GDM1 (cell line): Measurements from ENCODE around the gene EP400.
A peak's percentile ranks its signal among the peaks of the same experiment; 100 is the strongest.
"Not testable (repeated sequence)": the region's sequence is repeated elsewhere in the genome, so short reads cannot be mapped to it uniquely, and the experiment has no call there.

Experiments used
- DNase-seq: peaks from one replicate; lab custom pipeline; 2025; lab: John Stamatoyannopoulos, UW

EP400 gene

DNA sequence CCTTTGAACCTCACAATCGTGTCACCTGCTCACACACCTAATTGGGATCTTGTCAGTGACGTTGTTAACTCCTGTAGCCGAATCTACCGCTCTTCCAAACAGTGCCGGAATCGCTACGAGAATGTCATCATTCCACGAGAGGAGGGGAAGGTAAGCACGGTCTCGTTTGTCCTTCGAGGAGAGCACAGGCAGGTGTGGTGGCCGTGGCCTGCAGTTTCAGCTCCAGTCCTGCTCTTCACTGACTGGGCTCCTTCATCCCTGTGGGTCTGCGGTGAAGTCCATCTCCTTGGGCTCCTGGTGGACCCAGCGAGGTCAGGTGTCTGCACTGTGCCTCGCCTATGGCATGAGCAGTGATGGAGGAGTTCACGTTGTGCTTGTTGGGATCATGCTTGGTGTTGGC, 96.0 kb downstream of the EP400 start:
- no peak for DNase-seq

DNA sequence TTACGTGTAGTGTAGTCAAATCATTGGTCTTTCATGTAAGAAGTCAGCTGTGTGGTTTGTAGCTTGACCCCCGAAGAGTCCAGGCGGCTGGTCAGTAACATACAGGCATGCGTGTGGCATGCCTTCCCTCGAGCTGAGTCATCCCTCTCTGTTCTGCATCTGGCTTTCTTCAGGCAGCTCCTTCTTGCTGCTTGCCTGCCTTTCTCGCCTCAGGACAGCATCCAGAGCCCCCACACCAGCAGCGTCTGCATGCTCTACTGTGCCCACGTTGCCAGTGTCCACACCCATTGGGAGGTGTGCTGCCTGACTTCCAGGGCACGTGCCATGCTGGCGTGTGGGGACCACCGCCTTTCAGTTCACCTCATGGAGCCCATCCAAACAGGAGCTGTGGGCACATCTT, 96.8 kb downstream of the EP400 start:
- DNase-seq: no peak

DNA sequence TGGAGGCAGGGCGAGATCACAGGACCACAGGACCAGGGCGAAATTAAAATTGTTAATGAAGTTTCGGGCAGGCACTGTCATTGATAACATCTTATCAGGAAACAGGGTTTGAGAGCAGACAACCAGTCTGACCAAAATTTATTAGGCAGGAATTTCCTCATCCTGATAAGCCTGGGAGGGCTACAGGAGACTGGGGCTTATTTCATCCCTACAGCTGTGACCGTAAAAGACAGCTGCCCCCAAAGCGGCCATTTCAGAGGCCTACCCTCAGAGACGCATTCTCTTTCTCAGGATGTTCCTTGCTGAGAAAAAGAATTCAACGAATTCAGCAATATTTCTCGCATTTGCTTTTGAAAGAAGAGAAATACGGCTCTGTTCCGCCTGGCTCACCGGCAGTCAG, 97.9 kb downstream of the EP400 start:
- not testable (repeated sequence) for DNase-seq

DNA sequence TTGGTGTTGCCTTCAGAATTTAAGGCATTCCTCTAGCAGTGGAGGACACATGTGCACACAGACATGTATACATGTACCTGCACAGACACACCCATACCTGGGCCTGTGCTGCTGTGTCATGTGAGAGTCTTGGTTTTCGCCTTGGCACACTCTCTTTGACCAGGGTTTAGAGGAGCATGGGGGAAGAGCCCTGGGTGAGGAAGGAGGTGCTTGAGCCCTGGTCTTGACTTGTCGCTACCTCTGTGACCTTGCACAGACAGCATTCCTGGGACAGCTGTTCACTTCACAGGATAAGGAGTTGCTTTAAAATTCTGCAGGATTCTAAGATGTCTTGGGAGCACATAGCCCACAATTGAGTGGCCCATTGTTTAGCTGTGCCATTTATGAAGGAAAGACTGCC, 99.7 kb downstream of the EP400 start:
- DNase-seq: no peak

DNA sequence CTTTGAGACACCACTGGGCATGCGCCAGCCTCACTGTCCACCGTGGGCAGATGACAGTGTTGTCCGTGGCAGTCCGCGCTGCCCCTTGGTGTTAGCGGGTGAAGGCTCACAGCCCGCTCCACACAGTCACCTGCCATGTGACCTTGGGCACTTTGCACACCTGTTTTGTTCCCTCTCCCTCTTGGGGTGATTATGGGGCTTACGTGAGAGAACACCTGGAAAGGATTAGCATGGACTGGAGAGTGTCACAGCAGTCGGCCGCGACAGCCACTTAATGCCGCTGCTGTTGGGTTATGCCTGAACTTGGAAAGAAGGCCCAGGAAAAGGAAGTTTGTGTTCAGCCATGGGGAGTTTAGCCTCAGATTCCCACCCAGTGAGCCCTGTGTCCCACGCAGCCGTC, 100.1 kb downstream of the EP400 start:
- no peak for DNase-seq

DNA sequence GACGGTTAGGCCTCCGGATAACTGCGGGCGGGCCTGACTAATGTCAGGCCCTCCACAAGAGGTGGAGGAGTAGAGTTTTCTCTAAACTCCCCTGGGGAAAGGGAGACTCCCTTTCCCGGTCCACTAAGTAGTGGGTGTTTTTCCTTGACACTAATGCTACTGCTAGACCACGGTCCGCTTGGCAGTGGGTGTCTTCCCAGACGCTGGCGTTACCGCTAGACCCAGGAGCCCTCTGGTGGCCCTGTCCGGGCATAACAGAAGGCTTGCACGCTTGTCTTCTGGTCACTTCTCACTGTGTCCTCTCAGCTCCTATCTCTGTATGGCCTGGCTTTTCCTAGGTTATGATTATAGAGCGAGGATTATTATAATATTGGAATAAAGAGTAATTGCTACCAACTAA, 102.0 kb downstream of the EP400 start:
- DNase-seq: not testable (repeated sequence)

DNA sequence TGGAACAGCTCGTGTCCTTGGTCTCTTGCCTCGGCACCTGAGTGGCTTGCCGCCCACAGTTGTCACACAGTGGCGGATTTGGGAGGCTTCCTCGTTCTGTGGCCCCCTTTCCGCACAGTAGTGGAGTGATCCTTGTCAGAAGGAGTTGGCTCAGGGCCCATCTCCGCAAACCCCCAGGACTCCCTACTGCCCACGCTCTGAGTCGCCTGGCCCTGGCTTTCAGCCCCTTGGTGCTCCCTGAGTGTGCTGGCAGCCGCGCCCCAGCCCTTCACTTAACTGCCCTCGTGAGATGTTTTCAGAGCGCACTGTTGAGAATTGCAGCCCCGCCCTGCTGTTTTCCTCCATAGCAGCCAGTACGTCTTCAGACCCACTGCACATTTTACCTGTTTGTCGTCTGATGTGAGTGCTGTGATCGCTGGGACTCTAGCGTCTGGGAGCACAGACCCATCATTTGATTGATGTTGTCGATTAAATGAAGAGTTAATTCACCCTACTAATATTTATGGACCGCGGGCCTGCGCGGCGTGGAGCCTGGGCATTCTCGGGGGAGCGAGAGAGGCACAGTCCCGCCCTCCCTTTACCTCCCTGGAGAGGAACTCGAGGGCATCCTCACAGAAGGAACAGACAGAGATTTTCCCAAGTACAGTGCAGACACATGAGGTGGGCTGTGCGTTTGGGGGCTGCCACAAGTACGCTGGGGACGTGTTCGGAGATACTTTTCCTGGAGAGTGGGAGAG, 102.6 kb downstream of the EP400 start:
- no peak for DNase-seq

DNA sequence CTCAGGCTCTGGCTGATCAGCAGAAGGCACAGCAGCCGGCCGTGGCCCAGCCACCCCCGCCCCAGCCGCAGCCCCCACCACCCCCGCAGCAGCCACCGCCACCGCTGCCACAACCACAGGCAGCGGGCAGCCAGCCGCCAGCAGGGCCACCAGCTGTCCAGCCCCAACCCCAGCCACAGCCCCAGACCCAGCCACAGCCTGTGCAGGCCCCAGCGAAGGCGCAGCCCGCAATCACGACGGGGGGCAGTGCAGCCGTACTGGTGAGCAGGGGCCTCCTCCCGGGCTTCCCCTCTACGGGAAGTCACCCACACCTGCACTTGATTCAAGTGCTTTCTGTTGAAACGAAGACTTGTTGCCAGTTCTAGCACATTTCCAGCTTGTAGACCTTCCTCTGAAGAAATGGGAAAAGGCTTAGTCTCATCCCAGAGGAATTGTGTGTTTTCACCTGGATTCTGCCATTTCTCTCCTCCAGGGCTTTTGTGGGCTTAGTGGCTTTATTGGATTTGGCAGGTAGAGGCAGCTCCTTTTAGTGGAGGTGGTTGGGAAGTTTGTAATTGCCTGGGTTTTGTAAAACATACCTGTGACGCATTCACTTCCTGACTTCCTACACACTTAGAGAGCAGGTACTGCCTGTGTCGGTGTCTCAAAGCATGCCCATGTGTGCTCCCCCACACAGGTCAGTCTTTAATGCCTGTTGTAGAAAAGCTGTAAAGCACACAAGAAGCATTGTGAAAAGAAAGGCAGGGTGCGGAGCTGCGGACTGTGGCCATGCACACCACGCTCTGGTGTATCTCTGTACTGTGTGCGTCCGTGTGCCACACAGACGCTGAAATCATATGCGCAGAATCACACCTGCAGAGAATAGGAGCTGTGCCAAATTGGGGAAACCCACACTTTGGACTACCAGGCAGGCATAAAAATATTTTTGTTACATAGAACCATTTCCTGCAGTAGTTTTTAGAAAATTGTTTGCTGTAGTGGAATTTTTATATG, 103.9 kb downstream of the EP400 start:
- DNase-seq: no peak

DNA sequence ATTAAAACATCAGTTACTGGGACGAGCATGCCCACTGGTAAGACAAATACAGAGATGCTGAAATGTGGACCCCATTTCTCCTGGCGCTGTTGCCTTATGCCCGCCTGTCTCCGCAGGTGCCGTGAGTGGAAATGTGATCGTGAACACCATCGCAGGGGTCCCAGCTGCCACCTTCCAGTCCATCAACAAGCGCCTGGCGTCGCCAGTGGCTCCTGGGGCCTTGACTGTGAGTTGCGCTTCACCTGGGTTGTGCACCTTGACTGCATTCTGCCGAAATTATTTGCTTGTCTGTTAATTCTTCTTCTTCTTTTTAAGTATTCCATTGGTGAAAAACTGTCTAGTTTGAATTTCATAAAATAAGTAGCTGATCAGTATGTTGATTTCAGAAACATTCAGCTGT, 105.2 kb downstream of the EP400 start:
- no peak for DNase-seq

DNA sequence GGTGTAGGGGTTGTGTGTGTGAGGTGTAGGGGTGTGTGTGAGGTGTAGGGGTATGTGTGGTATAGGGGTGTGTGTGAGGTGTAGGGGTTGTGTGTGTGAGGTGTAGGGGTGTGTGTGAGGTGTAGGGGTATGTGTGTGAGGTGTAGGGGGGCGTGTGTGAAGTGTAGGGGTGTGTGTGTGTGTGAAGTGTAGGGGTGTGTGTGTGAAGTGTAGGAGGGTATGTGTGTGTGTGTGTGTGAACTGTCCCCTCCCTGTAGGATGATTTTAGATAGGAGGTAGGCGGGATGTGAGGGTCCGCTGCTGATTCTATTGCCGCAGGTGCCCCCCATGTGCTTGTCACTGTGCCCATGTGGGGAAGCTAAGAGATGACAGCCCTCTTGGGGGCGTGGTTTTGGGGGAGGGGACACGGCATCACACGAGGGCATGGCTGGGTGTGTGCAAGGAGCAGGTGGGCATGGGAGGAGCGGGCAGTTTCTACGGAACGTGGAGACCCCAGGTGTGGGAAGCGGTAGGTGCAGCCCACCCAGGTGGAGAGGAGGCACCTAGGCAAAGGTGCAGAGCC, 105.9 kb downstream of the EP400 start:
- no peak for DNase-seq

DNA sequence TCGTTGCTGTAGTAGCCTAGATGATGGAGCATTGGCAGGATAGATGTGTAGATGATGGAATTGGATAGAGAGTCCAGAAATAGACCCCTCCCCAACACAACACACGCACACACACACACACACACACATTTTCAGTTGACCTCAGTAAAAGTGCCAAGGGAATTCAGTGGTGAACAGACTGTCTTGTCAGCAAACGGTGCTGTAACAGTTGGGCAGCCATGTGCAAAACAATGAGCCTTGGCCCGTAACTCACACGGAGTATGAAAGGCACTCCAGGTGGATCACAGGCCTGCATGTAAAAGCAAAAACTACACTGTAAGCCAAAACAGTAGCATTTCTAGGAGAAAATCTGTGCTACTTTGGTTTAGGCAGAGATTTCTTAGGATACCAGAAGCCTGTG, 106.6 kb downstream of the EP400 start:
- DNase-seq: no peak

DNA sequence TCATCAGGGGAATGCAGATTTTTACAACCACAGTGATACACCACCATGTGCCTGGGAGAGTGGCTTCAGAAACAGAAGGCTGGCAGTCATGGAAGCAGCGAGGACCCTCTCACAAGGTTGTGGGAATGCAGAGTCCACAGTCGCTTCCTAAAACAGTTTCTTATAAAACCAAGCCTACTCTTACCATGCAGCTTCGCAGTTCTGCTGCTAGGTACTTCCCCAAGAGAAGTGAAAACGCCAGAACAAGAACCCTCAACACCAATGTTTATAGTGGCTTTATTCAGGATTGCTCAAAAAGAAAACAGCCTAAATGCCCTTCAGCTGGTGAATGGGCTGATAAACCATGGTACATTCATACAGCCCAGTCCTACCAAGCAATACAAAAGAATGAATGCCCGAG, 107.2 kb downstream of the EP400 start:
- DNase-seq: no peak

DNA sequence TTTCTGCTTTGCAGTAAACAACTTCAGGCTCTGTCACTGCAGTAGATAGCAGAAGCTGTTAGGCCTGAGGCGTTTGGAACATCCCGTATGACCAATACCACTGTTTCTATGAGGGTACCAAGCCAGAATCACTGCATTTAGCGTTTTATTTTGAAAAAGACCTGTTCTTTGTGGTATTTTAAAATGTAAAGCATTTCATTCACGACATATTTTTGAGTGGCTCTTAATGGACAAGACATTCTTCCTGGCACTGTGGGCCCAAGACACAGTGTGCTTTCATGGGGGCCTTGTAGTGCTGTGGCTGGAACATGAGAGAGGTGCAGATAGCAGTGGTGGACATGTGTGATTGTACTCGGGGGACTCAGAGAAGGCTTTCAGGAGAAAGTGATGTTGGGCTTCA, 107.9 kb downstream of the EP400 start:
- DNase-seq: no peak

DNA sequence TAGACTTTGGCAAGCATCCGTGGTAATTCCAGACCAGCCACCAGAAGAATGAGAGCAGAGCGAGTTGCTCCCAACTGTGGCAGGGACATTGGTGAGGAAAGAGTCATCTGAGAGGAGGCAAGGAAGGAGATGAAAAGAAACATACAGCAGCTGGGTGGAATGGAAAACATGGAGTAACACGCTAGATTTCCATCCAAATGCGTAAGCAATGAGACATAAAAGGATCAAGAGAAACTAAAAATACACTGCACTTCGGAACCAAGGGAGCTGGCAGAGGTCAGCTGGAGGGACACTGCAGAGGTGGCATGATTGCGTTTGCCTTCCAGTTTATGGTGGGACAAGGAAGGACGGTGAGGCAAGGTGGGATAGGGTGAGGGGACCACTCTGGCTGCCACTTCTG, 111.5 kb downstream of the EP400 start:
- no peak for DNase-seq

DNA sequence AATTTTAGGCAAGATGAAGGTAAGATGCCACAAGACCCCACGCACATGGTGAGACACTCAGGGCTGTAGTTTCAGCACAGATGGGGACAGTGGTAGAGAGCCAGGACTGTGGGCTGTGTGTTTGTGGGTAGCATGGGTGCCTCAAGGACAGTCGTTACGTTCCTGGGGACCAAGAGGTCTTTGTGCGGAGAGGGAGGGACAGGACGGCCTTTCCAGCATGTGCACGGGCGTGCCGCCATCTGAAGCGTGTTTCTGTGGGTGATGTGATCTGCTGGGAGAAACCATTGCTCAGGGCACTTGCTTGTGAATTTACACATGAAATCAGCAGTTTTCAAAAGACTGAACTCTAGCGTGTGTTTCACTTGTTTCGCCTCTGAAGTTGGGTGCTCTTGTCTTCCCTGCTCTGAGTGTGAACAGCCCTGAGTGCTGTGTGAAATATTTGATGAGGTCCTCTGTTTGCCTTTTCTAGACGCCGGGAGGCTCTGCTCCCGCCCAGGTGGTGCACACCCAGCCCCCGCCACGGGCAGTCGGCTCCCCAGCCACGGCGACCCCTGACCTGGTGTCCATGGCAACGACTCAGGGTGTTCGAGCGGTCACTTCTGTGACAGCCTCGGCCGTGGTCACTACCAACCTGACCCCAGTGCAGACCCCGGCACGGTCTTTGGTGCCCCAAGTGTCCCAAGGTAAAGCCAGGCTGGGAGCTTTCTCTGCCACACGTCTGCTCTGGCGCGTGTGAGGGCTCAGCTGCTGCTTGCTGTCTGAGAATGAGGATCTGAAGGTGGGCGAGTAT, 112.1 kb downstream of the EP400 start:
- no peak for DNase-seq

DNA sequence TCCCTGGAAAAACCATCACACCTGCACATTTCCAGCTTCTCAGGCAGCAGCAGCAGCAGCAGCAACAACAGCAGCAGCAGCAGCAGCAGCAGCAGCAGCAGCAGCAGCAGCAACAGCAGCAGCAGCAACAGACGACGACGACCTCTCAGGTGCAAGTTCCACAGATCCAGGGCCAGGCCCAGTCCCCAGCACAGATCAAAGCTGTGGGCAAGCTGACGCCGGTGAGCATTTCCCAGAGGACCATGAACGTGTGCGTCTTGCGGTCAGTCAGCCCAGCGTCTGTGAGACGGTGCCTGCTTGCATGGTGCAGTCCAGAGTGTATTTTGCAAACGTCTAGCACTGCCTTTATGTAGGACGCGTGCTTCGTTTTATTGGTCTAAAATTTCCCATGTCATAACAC, 112.7 kb downstream of the EP400 start:
- no peak for DNase-seq

DNA sequence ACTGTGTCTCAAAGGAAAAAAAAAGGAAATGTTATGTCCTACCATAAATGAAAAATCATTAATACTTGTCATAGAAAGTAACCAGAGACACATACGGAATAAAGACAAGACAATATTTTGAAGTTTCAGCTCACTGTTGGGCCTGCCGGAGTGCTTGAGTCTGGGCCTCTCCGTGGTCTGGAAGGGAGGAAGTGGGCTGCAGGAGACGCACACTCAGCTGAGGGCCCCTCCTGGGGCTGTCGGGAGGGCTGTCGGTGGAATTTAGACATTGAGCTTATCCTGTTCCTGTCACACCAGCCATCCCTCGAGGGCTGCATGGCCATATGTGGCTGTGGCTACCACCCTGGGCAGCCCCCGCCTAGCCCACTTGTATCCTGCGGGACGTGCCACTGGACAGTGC, 113.7 kb downstream of the EP400 start:
- peak; percentile 52 for DNase-seq

DNA sequence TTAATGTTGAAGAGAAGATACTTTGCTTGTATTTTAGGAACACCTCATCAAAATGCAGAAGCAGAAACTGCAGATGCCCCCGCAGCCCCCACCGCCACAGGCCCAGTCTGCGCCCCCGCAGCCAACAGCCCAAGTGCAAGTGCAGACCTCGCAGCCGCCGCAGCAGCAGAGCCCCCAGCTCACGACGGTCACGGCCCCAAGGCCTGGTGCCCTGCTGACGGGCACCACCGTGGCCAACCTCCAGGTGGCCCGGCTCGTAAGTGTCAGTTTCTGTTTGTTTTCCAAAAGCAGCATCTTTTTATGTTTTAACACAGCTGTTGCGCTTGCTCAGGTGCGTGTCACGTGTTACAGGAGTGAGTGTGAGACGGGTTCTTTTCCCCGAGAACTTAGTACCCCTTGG, 114.9 kb downstream of the EP400 start:
- DNase-seq: no peak

DNA sequence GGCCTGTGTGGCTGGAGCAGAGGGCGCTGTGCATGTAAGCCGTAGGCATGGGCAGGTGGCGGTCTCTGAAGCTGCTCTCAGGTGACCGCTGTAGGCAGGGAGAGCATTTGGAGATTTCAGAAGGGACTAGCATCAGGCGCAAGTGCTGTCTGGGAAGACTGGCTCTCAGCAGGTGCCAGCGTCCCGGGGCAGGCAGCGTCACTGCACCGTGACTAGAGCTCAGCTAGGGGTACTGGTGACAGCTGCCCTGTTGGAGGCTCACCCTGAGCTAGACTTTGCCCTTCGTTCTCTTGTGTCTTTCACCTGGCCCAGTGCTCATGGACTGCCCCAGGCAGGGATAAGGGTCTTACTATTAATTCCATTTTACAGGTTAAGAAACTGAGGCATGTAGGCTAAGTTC, 115.5 kb downstream of the EP400 start:
- no peak for DNase-seq

DNA sequence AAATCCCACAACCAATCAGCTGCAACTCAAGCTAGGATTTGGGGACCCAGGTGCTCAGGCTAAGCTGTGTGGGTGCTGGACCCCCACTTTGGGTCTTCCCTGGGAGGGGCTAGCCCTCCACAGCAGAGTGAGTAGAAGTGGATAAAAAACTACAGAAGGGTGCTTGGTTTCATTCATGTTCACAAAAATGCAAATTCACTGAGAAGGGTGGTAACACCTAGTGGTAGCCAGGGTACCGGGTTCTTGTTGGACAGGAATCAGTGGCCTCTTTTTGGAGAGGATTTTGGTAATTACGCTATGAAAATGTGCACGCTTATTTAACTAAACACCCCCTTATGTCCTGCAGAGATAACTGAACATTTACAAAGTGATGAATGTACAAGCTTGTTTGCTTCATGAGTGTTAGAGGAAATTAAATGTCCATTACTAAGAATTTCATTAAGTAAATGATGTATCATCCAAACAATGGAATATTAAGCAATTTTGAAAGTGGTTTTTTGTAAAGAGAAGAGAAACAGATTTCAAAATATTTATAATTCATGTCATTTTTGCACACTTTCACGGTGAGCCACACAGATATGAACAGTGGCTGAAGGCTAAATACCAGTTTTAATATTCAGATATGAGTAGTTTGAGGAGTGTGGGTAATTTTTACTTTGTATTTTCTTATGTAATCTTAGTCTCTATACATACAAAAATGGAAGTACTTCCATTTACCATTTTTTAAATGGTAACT, 116.0 kb downstream of the EP400 start:
- no peak for DNase-seq

DNA sequence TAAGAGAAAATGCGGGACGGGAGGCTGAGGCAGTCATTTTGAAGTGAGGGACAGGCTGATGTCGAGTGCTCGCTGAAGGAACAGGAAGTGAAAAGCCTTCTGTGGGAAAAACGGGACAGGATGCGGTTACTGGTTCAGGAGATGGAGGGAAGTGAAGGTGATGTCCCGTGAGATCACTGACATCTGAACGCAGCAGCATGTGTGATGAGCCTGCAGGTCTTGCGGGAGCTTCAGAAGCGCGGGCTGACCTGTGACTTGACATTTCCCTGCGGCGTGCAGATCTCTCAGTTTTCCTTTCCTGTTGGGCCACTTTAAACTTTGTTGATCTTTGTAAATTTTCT, 116.6 kb downstream of the EP400 start:
- DNase-seq: peak; percentile 69

DNA sequence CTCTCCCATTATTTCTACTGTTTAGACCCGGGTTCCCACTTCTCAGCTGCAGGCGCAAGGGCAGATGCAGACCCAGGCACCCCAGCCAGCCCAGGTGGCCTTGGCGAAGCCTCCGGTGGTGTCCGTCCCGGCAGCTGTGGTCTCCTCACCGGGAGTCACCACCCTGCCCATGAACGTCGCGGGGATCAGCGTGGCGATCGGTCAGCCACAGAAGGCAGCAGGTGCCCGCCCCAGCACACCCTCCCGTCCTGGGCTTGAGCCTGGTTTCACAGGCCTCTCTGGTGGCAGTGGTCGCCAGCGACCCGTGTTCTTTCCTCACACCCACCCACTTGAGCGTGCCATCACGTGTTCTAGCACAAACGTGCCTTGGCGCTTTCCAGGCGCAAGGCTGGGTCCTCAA, 117.0 kb downstream of the EP400 start:
- DNase-seq: no peak
